Activated CD4-positive, alpha-beta T cell treated with anti-CD3 and anti-CD28 coated beads, Interleukin-10, Interleukin-2, amounts not matched to agents 100 ng/mL and 50 ng/mL, durations not matched to agents 16 hours and 8 hours (primary cell): ENCODE results near the gene LRRC7.
A peak's percentile ranks its signal among the peaks of the same experiment; 100 is the strongest.
"Not testable (repeated sequence)": the region's sequence is repeated elsewhere in the genome, so short reads cannot be mapped to it uniquely, and the experiment has no call there.

Experiments
- DNase-seq: peaks from one replicate; pipeline ENCODE4 v3.0.0-alpha.2; 2020

The LRRC7 gene

GRCh38 chr1:69702085-69702484 lies 134.4 kb downstream of the LRRC7 start:
- no peak for DNase-seq

GRCh38 chr1:69706473-69706872 lies 138.8 kb downstream of the LRRC7 start:
- DNase-seq, result no peak

GRCh38 chr1:69707103-69707502 lies 139.4 kb downstream of the LRRC7 start:
- no peak for DNase-seq

DNA sequence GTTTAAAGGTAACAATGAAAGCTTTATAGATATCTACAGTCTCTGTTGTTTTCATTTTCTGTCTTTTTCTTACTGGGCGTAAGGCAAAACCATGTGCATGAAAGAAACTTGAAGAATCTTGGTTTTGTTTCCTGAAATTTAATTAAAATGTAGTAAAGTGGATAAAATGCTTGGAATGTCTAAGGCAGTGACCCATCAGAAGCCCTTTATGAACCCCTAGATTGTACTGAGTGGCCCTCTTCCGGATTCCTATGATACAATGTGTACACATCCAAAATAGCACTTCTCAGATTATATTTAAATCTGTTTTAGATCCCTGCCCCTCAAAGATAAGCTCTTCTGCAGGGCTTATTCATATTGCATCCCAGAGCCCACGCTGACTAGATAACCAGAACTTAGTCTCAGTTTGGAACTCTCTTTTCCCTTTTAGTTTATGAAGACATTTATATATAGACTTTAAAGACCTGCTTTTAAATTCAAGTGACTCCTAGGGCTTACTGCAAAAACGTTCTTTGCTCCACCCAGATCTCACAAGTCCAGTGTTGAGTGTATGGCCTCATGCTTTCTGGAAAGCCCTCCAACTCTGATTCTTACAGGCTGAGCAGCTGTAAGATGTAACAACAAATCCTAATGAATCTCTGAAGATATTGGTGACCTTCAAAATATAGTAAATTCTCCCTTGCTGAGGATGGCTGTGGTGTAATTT lies 142.9 kb downstream of the LRRC7 start:
- DNase-seq, result no peak

DNA sequence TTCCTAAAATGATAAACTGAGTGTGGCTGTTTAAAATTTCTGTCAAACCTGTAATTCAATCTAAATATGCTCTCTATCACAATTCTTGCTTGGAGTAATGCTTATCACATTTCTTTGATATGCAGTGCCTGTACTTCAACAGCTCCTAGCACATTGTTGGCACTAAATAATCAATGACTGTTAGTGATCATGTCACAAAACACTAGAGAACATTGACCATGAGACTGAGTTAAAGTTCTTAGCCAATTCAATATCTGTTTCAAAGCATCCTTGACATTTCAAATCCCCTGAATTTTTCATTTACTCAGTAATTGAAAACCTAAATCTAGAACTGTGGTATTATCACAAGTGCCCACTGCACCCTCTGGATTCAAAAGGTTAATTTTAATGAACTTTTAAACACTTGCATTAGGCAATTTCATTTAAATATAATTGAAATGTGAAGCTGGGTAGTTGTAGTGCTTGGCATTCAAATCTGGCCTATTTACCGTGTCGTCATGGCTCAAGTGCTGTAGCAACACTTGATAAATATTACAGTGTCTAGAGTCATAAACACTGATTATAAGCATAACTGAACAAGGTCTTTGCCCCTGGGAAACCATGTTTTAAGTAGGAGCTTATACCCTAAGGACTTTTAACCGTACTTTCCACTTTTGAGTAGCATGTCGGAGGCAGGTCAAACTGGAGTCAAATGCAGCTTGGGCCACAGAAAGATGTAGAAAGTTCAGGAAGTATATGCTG lies 143.6 kb downstream of the LRRC7 start:
- DNase-seq, result no peak

GRCh38 chr1:69717834-69718233 lies 150.1 kb downstream of the LRRC7 start:
- not testable (repeated sequence) for DNase-seq

DNA sequence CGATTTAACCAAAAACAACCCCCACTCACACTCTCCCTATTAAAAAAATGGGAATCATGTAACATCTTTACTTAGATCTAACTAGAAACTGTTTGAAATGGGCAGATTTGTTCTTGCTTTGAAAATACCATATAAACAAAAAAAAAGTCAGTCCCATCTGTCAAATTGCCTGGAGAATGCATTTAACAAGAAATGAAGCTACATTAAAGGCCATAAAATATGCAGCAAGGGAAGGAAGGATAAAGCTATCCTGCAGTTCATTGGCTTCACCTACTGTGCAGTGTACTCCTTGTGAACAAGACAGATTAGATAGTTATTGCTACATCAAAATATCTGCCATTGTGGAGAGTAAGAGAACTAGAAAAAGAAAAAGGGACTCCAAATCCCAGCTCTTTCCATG lies 160.5 kb downstream of the LRRC7 start:
- DNase-seq, result no peak

DNA sequence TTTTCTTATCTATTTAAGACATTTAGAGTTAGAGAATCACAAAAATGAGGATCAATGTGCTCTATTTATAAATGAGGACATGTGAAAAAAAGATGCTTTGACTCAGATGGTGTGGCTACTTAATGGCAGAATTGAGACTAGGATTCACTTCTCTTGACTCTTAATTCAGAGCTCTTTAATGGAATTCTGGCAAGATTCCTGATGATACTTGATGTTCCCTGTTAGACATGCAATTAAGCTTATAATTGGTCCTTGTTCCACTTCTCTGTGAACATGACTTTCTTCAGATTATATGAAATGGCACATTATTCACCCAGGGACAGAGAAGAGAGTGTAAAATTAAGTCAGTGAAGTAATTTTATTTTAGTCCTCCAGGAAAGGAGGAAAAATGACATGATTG lies 165.3 kb downstream of the LRRC7 start:
- DNase-seq, result no peak

DNA sequence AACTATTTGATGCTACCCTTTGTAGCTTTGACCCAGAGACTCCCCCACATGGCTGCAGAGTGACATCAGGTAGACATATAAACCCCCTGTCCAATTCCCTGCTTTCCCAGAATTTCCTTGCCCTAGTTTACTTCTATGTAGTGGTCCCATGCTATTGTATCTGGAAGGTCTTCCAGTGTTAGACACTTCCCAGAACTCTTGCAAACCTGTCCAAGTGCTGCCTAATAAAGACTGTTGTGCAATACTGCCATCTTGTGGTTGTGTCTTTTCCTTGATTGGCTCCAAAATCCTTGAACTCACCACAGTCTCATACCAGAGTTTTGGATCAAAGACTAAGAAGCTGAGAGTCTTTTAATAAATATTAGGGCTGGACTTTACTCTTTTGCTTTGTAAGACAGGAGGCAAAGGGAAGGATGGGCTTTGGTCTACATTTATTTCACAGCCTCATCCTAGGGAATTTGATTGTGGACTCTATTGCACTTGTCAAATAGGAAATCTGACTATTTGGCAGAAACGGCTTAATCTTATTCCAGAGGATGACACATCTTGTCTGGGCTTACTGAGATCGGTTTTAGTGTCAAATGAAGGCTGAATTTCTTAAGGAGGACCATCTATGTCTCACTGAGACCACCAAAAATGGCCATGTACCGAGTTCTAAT lies 169.9 kb downstream of the LRRC7 start:
- DNase-seq, result peak; percentile 50

DNA sequence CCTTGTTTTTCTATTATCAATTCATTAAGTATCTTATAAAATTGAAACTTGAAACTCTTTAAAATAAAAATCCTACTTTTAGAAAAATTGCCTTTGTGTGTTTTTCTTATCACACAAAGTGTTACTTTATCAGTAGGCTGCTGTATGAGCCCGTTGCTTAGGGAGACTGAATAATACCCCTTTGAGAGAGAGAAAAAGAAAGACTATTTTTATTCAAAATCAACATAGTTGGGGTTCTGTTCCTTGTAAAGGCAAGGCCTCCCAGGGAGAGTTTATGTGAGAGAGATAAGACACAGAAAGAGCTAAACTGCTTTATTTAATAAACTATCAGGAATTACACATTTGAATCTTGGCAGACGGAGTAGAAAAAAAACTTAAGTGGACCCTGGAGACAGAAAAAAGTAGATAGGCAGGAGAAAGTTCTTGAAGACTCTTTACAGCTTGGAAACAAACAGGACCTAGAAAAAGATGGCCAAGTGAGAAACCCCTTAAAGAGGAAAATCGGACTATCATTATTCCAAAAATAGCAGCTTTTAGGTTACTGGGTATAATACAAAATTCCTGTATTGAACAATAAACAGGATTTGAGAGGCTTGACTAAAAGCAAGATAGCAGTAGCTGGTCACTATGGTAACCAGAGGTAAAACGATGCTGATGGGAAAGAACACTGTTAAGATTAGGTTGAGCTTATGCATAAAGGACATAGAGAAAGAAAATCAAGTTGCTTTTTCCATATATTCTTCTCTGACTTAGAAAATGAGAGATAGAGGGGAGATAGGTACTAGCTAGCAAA lies 170.9 kb downstream of the LRRC7 start:
- no peak for DNase-seq

GRCh38 chr1:69739251-69739605 lies 171.5 kb downstream of the LRRC7 start:
- no peak for DNase-seq

DNA sequence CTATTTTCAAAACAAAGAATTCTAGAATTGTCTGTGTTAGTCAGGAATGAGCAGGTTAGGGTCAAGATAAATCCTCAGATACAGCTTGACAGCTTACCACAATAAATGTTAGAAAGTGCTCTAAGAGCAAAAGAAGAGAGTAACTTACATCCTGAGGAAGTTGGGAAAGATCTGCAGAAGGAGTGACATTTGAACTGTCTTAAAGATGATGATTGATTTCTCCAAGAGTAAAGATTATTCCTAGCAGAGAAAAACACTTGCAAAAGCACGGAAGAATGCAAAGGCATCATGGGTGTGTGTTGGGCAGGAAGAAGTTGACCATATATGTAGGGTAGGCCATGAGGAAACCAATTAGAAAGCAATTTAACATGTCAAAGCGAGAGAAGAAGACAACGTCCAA lies 175.4 kb downstream of the LRRC7 start:
- DNase-seq, result no peak

DNA sequence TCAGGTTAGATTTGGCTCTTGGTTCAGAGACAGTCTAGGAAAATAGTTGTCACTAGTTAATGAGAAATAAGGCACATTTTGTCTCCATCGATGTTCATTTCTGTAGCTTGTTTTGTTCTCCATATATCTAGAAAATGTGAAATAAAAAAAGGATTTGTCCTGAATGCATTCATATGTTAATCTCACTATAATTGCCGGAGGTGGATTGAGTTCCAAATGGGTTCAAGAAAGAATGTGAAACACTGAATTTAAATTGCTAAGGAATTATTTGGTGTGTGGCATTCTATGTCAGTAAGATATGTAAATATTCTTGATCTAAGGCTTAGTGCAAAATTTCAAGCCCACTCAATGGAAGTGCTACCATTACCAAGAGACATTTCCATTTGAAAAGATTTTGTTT lies 176.7 kb downstream of the LRRC7 start:
- no peak for DNase-seq

- no peak for DNase-seq
Observed at GRCh38 chr1:69747207-69747606, 179.5 kb downstream of the LRRC7 start.

GRCh38 chr1:69750638-69751037 lies 182.9 kb downstream of the LRRC7 start:
- no peak for DNase-seq

- no peak for DNase-seq
Observed at GRCh38 chr1:69752831-69753230, 185.1 kb downstream of the LRRC7 start.

DNA sequence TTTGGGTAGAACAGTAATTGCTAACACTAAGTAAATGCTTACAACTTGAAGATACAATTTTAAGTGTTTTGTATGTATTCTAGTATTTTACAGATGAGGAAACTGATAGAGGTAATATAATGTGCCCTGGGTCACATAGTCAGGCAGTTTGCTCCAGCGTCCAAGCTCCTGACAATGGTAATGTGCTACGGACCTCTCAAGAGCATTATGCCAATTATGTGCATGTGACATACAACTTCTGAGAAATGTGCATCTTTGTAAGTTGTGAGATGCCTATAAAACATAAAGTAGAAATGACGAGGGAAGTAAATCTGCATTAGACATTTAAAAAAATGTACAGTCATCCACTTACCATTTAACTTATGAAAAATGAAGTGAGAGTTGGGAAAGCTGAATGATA lies 186.8 kb downstream of the LRRC7 start:
- DNase-seq, result no peak

GRCh38 chr1:69755647-69756046 lies 187.9 kb downstream of the LRRC7 start:
- no peak for DNase-seq

- DNase-seq, result no peak
Observed at GRCh38 chr1:69765951-69766350, 198.2 kb downstream of the LRRC7 start.

GRCh38 chr1:69766431-69767180 lies 198.9 kb downstream of the LRRC7 start:
- DNase-seq, result no peak

- no peak for DNase-seq
Observed at GRCh38 chr1:69776555-69776954, 208.8 kb downstream of the LRRC7 start.

- no peak for DNase-seq
Observed at GRCh38 chr1:69777423-69777822, 209.7 kb downstream of the LRRC7 start.

DNA sequence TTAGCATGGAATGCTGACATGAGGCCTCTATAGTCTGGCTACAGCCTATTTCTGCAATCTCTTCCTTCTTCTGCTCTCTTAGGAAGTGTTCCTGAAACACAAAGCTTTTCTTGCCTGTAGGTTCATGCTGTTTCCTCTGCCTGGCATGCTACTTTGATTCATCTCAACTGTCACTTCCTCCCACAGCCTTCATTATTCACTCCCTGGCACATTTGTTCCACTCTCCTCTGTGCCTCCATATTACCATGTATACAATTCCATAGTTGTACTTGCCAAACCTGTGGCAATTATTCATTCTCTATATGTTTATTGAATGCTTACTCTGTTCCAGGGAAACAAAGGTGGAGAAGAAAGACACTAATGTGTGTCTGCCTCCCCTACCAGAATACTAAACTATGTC lies 210.2 kb downstream of the LRRC7 start:
- no peak for DNase-seq
